SU-DHL-6 (cell line): ENCODE measurements around the gene RTCA.
"Not testable (repeated sequence)": the region's sequence is repeated elsewhere in the genome, so short reads cannot be mapped to it uniquely, and the experiment has no call there.

Experiments
- H2AFZ ChIP-seq: fragments of 200-600 bp; sonication (generic); 2 replicates; pipeline ENCODE4 v1.6.1; 2014; ENCODE audit warnings: low read depth, mild to moderate bottlenecking, moderate library complexity, mixed read lengths, antibody characterized with exemption, low read length; ENCODE audit not compliant: severe bottlenecking
- H3F3A ChIP-seq: fragments of 200-600 bp; shearing (Covaris generic); 2 replicates; pipeline ENCODE4 v1.6.0; 2016; ENCODE audit warnings: antibody characterized with exemption, mild to moderate bottlenecking; ENCODE audit not compliant: insufficient read depth
- H3K27ac ChIP-seq: fragments of 200-600 bp; sonication (generic); 2 replicates; pipeline ENCODE4 v1.5.1; 2016; ENCODE audit warnings: low read depth, mild to moderate bottlenecking, low read length, moderate library complexity, mixed read lengths
- H3K27me3 ChIP-seq: fragments of 200-600 bp; sonication (generic), shearing (Covaris generic); 2 replicates; pipeline ENCODE4 v1.6.0; 2014; ENCODE audit warnings: mild to moderate bottlenecking, low read length
- H3K36me3 ChIP-seq: fragments of 200-600 bp; sonication (generic); 2 replicates; pipeline ENCODE4 v1.6.1; 2014; ENCODE audit warnings: mild to moderate bottlenecking, low read length, mixed read lengths
- H3K4me2 ChIP-seq: fragments of 300-600, 200-600 bp; shearing (Covaris generic), sonication (generic); 2 replicates; pipeline ENCODE4 v1.6.0; 2014; ENCODE audit warnings: low read length, low read depth, mild to moderate bottlenecking; ENCODE audit not compliant: poor library complexity, severe bottlenecking
- H3K4me3 ChIP-seq: fragments of 200-600 bp; sonication (generic); 2 replicates; pipeline ENCODE4 v1.5.1; 2014; ENCODE audit warnings: antibody characterized with exemption, low read length, mild to moderate bottlenecking, mixed read lengths; ENCODE audit not compliant: insufficient read depth, poor library complexity, severe bottlenecking
- H3K79me2 ChIP-seq: fragments of 200-600 bp; sonication (generic); 2 replicates; pipeline ENCODE4 v1.6.1; 2014; ENCODE audit warnings: mild to moderate bottlenecking, low read length, moderate library complexity; ENCODE audit not compliant: insufficient read depth
- H3K9ac ChIP-seq: fragments of 200-600 bp; sonication (generic); 2 replicates; pipeline ENCODE4 v1.7.0; 2014; ENCODE audit warnings: mild to moderate bottlenecking, low read length
- H3K9me2 ChIP-seq: fragments of 200-600 bp; sonication (generic); replicated peaks from 2 replicates; pipeline ENCODE4 v1.6.1; 2014; ENCODE audit warnings: low read length; ENCODE audit not compliant: insufficient read depth
- H3K9me3 ChIP-seq: fragments of 200-600 bp; sonication (generic); 2 replicates; pipeline ENCODE4 v1.6.1; 2014; ENCODE audit warnings: low read length, mixed read lengths; ENCODE audit not compliant: insufficient read depth
- H4K20me1 ChIP-seq: fragments of 200-600 bp; sonication (generic); 2 replicates; pipeline ENCODE4 v1.6.1; 2014; ENCODE audit warnings: low read depth, mild to moderate bottlenecking, antibody characterized with exemption, low read length, moderate library complexity, mixed read lengths
- EZH2phosphoT487 ChIP-seq: fragments of 200-600 bp; sonication (generic), shearing (Covaris generic); conservative IDR thresholded peaks from 2 replicates; pipeline ENCODE4 v1.6.1; 2018; ENCODE audit warnings: mild to moderate bottlenecking, antibody characterized with exemption, low read length, moderate library complexity, mixed read lengths
- TF ChIP-seq, protein P1 (sequence below): fragments of 200-600 bp; sonication (generic); IDR thresholded peaks from one replicate; pipeline ENCODE4 v1.5.1; 2017; ENCODE audit warnings: antibody characterized with exemption, mild to moderate bottlenecking, low read length, moderate library complexity; ENCODE audit not compliant: insufficient read depth, poor library complexity, severe bottlenecking

Gene RTCA

DNA sequence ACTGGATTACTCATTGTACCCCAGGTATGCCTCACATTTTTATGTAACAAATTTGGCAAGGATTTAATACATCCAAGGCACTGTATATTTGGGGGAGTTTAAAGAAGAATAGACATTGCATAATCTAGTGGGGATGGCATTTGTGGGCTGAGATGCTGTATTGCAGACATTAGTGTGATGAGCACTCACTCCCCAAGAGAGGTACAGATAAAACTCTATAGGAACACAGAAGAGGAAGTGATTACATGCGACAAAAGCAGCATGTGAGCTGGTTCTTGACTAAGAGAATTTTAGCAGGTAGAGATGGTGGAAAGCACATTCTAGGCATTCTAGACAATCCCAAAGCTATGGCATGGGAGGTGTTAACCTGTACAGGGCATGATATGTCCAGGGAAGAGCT, 62.1 kb downstream of the RTCA start:
- no peaks in the 10 kb centered on the region for H3F3A ChIP-seq
- no peak overlapping the region for H3K9ac ChIP-seq
- H4K20me1 ChIP-seq = no peaks in the 10 kb centered on the region
- no peaks in the 10 kb centered on the region for H3K9me3 ChIP-seq
- H3K9me2 ChIP-seq = no peaks in the 10 kb centered on the region
- TF ChIP-seq EZH2phosphoT487 = no peak
- TF ChIP-seq, protein P1, sequence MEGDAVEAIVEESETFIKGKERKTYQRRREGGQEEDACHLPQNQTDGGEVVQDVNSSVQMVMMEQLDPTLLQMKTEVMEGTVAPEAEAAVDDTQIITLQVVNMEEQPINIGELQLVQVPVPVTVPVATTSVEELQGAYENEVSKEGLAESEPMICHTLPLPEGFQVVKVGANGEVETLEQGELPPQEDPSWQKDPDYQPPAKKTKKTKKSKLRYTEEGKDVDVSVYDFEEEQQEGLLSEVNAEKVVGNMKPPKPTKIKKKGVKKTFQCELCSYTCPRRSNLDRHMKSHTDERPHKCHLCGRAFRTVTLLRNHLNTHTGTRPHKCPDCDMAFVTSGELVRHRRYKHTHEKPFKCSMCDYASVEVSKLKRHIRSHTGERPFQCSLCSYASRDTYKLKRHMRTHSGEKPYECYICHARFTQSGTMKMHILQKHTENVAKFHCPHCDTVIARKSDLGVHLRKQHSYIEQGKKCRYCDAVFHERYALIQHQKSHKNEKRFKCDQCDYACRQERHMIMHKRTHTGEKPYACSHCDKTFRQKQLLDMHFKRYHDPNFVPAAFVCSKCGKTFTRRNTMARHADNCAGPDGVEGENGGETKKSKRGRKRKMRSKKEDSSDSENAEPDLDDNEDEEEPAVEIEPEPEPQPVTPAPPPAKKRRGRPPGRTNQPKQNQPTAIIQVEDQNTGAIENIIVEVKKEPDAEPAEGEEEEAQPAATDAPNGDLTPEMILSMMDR = no peak
- H3K4me3 ChIP-seq = no peak overlapping the region
- H3K27me3 ChIP-seq = no peaks in the 10 kb centered on the region
- no peak overlapping the region for H2AFZ ChIP-seq
- no peaks in the 10 kb centered on the region for H3K36me3 ChIP-seq
- no peaks in the 10 kb centered on the region for H3K79me2 ChIP-seq
- no peak overlapping the region for H3K27ac ChIP-seq
- H3K4me2 ChIP-seq = no peak overlapping the region

DNA sequence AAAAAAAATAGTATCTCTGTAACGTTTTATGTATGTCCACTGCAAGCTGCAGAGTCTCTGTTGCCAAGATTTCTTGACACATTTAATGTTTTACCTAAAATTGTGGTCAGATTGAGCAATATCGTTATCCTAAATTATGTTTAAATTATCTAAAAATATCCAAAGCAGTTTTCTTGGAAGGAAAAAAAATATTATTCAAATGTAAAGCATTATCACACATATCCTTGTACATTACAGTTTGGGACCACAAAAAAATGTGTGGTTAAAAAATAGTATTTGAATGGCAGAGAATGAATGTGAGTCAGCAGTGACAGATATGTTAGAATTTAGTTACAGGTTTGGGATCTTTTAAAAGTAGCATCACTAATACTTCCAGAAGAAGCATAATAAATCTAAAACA, 65.1 kb downstream of the RTCA start:
- not testable (repeated sequence) for H3K36me3 ChIP-seq, H3K4me2 ChIP-seq, H3K9ac ChIP-seq, H3K9me3 ChIP-seq, H3K79me2 ChIP-seq, H4K20me1 ChIP-seq, H3K27ac ChIP-seq, H2AFZ ChIP-seq, H3F3A ChIP-seq, H3K4me3 ChIP-seq, H3K9me2 ChIP-seq, H3K27me3 ChIP-seq

DNA sequence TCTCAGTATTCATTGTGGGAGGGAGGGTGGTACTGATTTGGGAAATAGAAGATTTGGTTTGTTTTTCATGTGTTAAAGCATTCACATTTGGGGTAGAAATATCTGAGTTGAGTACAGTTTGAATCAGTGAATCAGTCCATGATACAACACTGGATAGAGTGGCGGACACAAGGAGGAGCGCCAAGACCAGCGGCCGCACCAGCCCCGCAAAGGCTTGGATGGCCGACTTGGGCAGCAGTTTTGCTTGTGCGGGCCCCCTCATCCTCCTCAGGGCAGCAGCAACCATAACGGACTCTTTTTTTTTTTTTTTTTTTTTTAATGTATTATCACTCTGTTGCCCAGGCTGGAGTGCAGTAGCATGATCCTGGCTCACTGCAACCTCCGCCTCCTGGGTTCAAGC, 66.3 kb downstream of the RTCA start:
- H3K9me3 ChIP-seq = no peaks in the 10 kb centered on the region
- H3K4me3 ChIP-seq = no peak overlapping the region
- no peaks in the 10 kb centered on the region for H4K20me1 ChIP-seq
- H3K9ac ChIP-seq = no peak overlapping the region
- no peak overlapping the region for H3K4me2 ChIP-seq
- no peaks in the 10 kb centered on the region for H3K79me2 ChIP-seq
- TF ChIP-seq EZH2phosphoT487 = no peak
- TF ChIP-seq, protein P1 = no peak
- no peak overlapping the region for H2AFZ ChIP-seq
- no peak overlapping the region for H3K27ac ChIP-seq
- H3K36me3 ChIP-seq = no peaks in the 10 kb centered on the region
- no peaks in the 10 kb centered on the region for H3K27me3 ChIP-seq
- H3F3A ChIP-seq = no peaks in the 10 kb centered on the region
- H3K9me2 ChIP-seq = no peaks in the 10 kb centered on the region

DNA sequence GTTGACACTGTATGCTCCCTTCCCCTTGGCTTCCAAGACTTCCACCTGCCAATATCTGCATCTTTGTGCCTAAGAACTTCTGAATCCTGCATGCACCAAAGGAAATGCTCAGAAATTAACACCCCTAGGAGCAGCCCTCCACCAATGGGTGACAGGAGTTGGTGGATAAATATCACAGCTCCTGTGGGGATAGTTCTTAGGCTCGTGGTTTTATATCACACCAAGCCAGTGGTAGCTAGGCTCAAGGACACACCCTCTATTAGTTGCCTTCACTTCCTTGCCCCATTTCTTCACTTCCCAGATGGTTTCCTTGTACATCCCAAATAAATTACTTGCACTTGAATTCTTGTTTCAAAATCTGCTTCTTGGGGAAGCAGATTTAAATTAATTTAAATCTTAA, 69.4 kb downstream of the RTCA start:
- TF ChIP-seq, protein P1 = no peak
- no peak for TF ChIP-seq EZH2phosphoT487
- H3K36me3 ChIP-seq = no peaks in the 10 kb centered on the region
- no peak overlapping the region for H3K27ac ChIP-seq
- no peaks in the 10 kb centered on the region for H3K9me2 ChIP-seq
- no peaks in the 10 kb centered on the region for H3F3A ChIP-seq
- H3K9ac ChIP-seq = no peak overlapping the region
- H3K4me3 ChIP-seq = no peak overlapping the region
- H3K27me3 ChIP-seq = no peaks in the 10 kb centered on the region
- H3K9me3 ChIP-seq = no peaks in the 10 kb centered on the region
- H3K79me2 ChIP-seq = no peaks in the 10 kb centered on the region
- H2AFZ ChIP-seq = no peak overlapping the region
- no peaks in the 10 kb centered on the region for H4K20me1 ChIP-seq
- H3K4me2 ChIP-seq = no peak overlapping the region

DNA sequence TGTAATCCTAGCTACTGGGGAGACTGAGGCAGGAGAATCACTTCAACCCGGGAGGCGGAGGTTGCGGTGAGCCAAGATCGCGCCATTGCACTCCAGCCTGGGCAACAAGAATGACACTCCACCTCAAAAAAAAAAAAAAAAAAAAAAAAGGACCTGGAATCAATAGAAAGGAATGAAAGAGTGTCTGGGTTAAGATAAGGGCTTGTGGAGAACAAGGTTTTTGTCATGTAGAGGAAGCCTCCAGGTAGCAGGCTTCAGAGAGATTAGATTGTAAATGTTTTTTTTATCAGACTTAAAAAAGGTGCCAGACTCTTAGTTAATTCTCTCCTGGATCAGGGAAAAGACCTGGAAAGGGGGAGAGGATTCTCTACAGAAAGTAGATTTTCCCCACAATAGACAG, 71.9 kb downstream of the RTCA start:
- H3K27ac ChIP-seq, H3K79me2 ChIP-seq, H3K9me3 ChIP-seq: not testable (repeated sequence)

GRCh38 chr1:100339735-100340134, 73.7 kb downstream of the RTCA start:
- not testable (repeated sequence) for H3K27me3 ChIP-seq, H3K36me3 ChIP-seq, H2AFZ ChIP-seq, H3K9ac ChIP-seq, H3K9me2 ChIP-seq, H3F3A ChIP-seq, H3K79me2 ChIP-seq, H4K20me1 ChIP-seq, H3K9me3 ChIP-seq, H3K4me3 ChIP-seq, H3K4me2 ChIP-seq, H3K27ac ChIP-seq

More for the DNA sequence above, 71.9 kb downstream of the RTCA start:
- H3K4me3 ChIP-seq, H2AFZ ChIP-seq, H3K9ac ChIP-seq, H3F3A ChIP-seq, H3K27me3 ChIP-seq, H3K9me2 ChIP-seq, H4K20me1 ChIP-seq, H3K4me2 ChIP-seq, H3K36me3 ChIP-seq: not testable (repeated sequence)
